ENCODE data around the gene KRT17.

DNA sequence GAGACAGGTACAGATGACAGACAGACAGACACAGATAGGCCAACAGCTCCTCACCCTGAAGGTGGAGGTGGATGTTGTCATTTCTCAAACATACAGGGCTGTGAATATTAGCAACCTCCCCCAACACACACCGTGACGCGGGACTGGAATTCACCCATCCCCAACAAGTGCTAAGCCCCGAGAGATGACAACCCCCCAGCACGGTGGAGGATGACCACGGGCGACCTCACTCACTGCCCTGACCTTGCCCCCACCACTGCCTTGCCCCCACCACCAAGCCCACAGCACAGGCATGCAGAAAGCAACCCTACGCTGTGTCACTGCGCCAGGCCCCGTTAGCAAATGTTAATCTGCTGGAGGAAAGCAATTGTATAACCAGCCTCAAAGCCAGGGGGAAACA lies 4.9 kb upstream of the KRT17 start:
- no peak for TF ChIP-seq POLR2AphosphoS5 (IDR thresholded peaks at IDR 0.05)
- no peak for TF ChIP-seq POLR2A (IDR thresholded peaks at IDR 0.05; ENCODE audit: low read depth)
- TF ChIP-seq, protein P1, sequence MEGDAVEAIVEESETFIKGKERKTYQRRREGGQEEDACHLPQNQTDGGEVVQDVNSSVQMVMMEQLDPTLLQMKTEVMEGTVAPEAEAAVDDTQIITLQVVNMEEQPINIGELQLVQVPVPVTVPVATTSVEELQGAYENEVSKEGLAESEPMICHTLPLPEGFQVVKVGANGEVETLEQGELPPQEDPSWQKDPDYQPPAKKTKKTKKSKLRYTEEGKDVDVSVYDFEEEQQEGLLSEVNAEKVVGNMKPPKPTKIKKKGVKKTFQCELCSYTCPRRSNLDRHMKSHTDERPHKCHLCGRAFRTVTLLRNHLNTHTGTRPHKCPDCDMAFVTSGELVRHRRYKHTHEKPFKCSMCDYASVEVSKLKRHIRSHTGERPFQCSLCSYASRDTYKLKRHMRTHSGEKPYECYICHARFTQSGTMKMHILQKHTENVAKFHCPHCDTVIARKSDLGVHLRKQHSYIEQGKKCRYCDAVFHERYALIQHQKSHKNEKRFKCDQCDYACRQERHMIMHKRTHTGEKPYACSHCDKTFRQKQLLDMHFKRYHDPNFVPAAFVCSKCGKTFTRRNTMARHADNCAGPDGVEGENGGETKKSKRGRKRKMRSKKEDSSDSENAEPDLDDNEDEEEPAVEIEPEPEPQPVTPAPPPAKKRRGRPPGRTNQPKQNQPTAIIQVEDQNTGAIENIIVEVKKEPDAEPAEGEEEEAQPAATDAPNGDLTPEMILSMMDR (IDR thresholded peaks at IDR 0.05), result no peak
- TF ChIP-seq EP300 (IDR thresholded peaks at IDR 0.05), result no peak
